Measurements from ENCODE around the gene NMUR1.

NMUR1 gene

DNA sequence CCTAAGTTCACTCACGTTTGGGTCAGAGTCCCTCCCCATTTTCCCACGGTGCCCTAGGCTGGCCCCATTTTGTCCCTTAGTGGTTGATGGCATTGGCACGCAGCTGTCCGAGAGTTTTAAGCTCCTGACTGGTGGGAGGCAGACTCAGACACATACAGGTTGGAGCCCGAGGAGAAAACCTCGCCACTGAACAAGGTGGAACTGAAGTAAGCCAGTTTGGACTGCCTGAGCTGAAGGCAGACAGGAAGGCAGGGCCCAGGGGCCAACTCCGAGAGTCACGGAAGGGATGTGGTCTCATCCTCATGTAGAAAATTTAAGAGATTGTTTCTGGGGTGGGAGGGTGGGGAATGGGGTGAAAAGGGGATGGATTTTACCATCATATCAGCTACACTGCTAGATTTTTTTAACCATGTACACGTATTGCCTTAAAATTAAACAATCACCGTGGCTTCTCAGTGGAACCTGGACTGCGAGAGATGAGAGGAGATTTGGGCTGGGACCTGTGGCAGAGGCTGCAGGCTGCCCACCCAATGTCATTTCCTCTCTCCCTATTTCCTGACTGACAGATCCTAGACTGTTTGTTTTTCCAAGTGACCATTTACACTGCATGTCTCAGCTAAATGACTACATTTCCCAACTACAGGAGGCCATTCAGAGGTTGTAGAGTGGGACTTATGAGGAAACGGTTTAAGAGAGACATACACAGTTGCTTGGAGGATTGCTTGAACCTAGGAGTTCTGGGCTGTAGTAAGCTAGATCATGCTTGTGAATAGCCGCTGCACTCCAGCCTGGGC lies 19.4 kb upstream of the NMUR1 start:
- no peaks in the 10 kb centered on the region for H3K4me1 ChIP-seq (ENCODE audit: control insufficient read depth, insufficient read depth, low read length)
- no peak overlapping the region for H3K27ac ChIP-seq (ENCODE audit: low read depth, low read length)
- no peaks in the 10 kb centered on the region for H3K27me3 ChIP-seq (ENCODE audit: control insufficient read depth, insufficient read depth, low read length)
- H3K4me3 ChIP-seq (ENCODE audit: low read depth, low read length), result no peak overlapping the region
- H3K9ac ChIP-seq (ENCODE audit: low read length), result no peak overlapping the region
- H3K9me3 ChIP-seq (ENCODE audit: control insufficient read depth, insufficient read depth, low read depth, low read length), result peaks cover 10% of the 10 kb centered on the region
- no peaks in the 10 kb centered on the region for H3K36me3 ChIP-seq (ENCODE audit: control insufficient read depth, insufficient read depth, low read length)

DNA sequence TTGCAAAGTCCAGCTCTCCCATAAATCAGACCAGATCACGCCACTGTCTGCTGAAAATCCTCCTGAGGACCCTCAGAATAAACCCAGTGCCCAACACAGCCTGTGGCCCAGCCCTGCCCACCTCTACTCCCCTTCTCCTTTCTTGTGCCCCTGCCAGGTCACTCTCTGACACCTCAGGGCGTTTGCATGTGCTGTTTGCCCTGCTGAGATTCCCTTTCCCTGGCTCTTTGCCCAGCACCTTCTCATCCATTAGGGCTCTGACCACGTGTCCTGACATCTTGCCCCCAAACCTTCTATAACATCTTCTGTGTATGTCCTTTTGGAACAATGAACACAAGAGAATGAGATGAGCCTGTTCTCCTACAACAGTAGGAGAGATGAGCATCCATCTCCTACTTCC lies 18.5 kb upstream of the NMUR1 start:
- H3K36me3 ChIP-seq (ENCODE audit: control insufficient read depth, insufficient read depth, low read length), result no peaks in the 10 kb centered on the region
- H3K9me3 ChIP-seq (ENCODE audit: control insufficient read depth, insufficient read depth, low read depth, low read length), result peaks cover 10% of the 10 kb centered on the region
- no peak overlapping the region for H3K9ac ChIP-seq (ENCODE audit: low read length)
- no peaks in the 10 kb centered on the region for H3K4me1 ChIP-seq (ENCODE audit: control insufficient read depth, insufficient read depth, low read length)
- no peaks in the 10 kb centered on the region for H3K27me3 ChIP-seq (ENCODE audit: control insufficient read depth, insufficient read depth, low read length)
- H3K4me3 ChIP-seq (ENCODE audit: low read depth, low read length), result no peak overlapping the region
- no peak overlapping the region for H3K27ac ChIP-seq (ENCODE audit: low read depth, low read length)

DNA sequence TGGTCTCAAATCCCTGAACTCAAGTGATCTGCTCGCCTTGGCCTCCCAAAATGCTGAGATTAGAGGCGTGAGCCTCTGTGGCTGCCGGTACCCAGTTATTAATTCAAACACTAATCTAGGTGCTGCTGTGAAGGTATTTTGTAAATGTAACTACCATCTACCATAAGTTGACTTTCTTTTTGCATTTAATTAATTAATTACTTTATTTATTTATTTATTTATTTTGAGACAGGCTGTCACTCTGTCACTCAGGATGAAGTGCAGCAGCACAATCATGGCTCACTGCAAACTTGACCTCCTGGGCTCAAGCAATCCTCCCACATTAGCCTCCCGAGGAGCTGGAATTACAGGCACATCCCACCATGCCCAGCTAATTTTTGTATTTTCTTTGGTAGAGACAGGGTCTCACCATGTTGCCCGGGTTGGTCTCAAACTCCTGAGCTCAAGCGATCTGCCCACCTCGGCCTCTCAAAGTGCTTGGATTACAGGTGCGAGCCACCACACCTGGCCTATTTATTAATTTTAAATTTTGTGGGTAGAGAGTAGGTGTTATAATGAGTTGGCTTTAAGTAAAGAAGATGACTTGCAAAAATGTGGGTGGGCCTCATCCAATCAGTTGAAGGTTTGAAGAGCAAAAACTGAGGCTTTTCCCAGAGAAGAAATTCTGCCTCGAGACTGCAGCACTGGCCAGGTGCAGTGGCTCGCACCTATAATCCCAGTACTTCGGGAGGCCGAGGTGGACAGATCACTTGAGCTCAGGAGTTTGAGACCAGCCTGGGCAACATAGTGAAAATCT lies 17.3 kb upstream of the NMUR1 start:
- Histone ChIP-seq H3K4me3 (ENCODE audit: low read depth, low read length) (no peak overlapping the region), H3K4me1 (ENCODE audit: control insufficient read depth, insufficient read depth, low read length) (no peaks in the 10 kb centered on the region), H3K9me3 (ENCODE audit: control insufficient read depth, insufficient read depth, low read depth, low read length) (peaks cover 9% of the 10 kb centered on the region), H3K36me3 (ENCODE audit: control insufficient read depth, insufficient read depth, low read length) (no peaks in the 10 kb centered on the region), H3K9ac (ENCODE audit: low read length) (no peak overlapping the region), H3K27ac (ENCODE audit: low read depth, low read length) (no peak overlapping the region), H3K27me3 (ENCODE audit: control insufficient read depth, insufficient read depth, low read length) (no peaks in the 10 kb centered on the region)

DNA sequence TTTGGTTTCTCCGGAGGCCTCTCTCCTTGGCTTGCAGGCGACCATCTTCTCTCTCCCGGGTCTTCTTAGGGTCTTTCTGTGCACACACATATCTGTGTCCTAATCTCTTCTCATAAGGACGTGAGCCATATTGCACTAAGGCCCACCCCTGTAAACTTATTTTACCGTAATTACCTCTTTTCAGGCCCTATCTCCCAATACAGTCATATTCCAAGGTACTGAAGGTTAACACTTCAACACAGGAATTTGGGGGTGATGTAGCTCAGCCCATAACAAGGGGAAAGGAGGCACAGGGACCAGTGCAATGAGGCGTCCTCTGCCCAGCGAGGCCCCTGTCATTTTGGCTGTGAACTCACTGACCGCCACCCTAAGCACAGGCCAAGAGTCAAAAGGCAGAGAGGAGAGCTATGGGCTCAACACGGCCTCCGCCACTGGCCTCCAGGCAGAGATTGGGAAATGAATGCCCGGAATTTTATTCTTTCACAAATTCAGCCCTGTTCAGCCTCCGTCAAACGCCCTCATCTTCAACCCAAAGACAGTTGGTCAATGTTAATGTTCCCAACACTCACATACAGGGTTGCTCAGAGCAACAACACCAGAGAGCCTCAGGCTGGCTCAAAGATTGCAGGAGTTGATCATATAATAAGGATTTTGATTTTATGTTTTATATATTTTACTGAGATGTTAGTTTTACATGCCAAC lies 15.9 kb upstream of the NMUR1 start:
- Histone ChIP-seq H3K9ac (ENCODE audit: low read length) (no peak overlapping the region), H3K4me1 (ENCODE audit: control insufficient read depth, insufficient read depth, low read length) (no peaks in the 10 kb centered on the region), H3K36me3 (ENCODE audit: control insufficient read depth, insufficient read depth, low read length) (no peaks in the 10 kb centered on the region), H3K9me3 (ENCODE audit: control insufficient read depth, insufficient read depth, low read depth, low read length) (peaks cover 9% of the 10 kb centered on the region), H3K27me3 (ENCODE audit: control insufficient read depth, insufficient read depth, low read length) (no peaks in the 10 kb centered on the region), H3K27ac (ENCODE audit: low read depth, low read length) (no peak overlapping the region), H3K4me3 (ENCODE audit: low read depth, low read length) (no peak overlapping the region)

DNA sequence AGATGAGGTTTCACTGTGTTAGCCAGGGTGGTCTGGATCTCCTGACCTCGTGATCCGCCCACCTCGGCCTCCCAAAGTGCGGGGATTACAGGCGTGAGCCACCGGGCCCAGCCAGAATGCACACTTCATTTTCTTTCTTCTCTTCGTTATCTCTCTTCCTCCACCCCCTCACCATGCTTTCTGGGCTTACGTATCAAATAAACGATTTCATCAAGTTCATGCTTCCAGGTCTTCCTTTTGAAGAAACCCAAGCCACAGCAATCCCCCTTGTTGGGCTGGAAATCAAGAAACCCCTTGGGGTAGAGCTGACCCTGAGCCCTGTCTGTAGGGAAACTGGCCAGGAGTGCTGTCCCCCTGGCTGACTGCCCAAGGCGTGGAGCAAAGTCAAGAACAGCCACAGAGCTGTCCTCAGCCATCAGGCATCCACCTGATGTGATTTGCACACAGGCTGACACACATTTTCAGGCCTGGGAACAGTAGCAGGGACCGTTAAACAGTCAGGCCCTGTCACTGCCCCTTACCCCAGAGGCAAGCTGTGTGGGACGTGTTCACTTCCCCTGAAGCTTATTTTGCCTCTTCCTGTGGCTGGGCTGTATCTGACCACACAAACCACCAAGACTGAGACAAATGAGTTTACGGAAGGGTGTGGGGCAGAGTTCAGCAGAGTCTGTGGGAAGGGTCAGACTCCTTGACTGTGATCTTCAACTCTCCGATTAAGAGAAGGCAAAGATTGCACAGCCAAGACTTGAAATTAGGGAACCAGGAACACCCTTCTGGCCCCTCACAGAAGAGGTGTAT lies 15.1 kb upstream of the NMUR1 start:
- no peaks in the 10 kb centered on the region for H3K36me3 ChIP-seq (ENCODE audit: control insufficient read depth, insufficient read depth, low read length)
- no peaks in the 10 kb centered on the region for H3K4me1 ChIP-seq (ENCODE audit: control insufficient read depth, insufficient read depth, low read length)
- H3K27me3 ChIP-seq (ENCODE audit: control insufficient read depth, insufficient read depth, low read length), result no peaks in the 10 kb centered on the region
- no peak overlapping the region for H3K9ac ChIP-seq (ENCODE audit: low read length)
- H3K4me3 ChIP-seq (ENCODE audit: low read depth, low read length), result no peak overlapping the region
- peaks cover 9% of the 10 kb centered on the region for H3K9me3 ChIP-seq (ENCODE audit: control insufficient read depth, insufficient read depth, low read depth, low read length)
- no peak overlapping the region for H3K27ac ChIP-seq (ENCODE audit: low read depth, low read length)

DNA sequence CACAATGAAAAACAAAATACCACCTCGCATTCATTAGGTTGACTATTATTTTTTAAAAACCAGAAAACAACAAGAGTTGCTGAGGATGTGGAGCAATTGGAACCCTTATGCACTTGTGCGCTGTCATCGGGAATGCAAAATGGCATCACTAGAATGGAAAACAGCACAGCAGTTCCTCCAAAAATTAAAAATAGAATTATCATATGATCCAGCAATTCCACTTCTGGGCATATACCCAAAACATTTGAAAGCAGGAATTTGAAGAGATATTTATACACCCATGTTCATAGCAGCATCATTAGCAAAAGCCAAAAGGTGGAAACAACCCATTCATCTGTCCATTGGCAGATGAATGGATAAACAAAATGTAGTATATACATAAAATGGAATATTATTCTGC lies 11.9 kb upstream of the NMUR1 start:
- Histone ChIP-seq H3K27ac (ENCODE audit: low read depth, low read length) (no peak overlapping the region), H3K4me3 (ENCODE audit: low read depth, low read length) (no peak overlapping the region), H3K9me3 (ENCODE audit: control insufficient read depth, insufficient read depth, low read depth, low read length) (peaks cover 9% of the 10 kb centered on the region), H3K9ac (ENCODE audit: low read length) (no peak overlapping the region), H3K36me3 (ENCODE audit: control insufficient read depth, insufficient read depth, low read length) (no peaks in the 10 kb centered on the region), H3K27me3 (ENCODE audit: control insufficient read depth, insufficient read depth, low read length) (no peaks in the 10 kb centered on the region), H3K4me1 (ENCODE audit: control insufficient read depth, insufficient read depth, low read length) (no peaks in the 10 kb centered on the region)

DNA sequence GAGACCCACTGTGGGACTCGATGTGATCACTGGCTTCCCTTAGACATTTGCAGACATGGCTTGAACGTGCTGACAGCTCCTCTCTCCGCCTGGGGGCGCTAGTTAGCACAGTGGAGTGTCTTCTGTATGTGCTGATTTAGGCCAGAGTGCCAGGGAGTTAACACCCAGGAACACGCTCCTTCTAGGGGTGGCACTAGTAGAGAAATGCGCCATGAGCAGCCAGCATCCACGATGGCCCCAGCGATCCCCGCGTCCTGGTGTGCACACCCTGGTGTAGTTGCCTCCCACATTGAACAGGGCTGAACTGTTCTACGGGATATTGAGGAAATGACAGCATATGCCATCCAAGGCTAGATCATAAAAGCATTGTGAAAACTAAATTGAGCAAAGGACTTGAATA lies 11.4 kb upstream of the NMUR1 start:
- Histone ChIP-seq H3K27ac (ENCODE audit: low read depth, low read length) (no peak overlapping the region), H3K36me3 (ENCODE audit: control insufficient read depth, insufficient read depth, low read length) (no peaks in the 10 kb centered on the region), H3K27me3 (ENCODE audit: control insufficient read depth, insufficient read depth, low read length) (no peaks in the 10 kb centered on the region), H3K4me1 (ENCODE audit: control insufficient read depth, insufficient read depth, low read length) (no peaks in the 10 kb centered on the region), H3K9ac (ENCODE audit: low read length) (no peak overlapping the region), H3K4me3 (ENCODE audit: low read depth, low read length) (no peak overlapping the region), H3K9me3 (ENCODE audit: control insufficient read depth, insufficient read depth, low read depth, low read length) (peaks cover 9% of the 10 kb centered on the region)

DNA sequence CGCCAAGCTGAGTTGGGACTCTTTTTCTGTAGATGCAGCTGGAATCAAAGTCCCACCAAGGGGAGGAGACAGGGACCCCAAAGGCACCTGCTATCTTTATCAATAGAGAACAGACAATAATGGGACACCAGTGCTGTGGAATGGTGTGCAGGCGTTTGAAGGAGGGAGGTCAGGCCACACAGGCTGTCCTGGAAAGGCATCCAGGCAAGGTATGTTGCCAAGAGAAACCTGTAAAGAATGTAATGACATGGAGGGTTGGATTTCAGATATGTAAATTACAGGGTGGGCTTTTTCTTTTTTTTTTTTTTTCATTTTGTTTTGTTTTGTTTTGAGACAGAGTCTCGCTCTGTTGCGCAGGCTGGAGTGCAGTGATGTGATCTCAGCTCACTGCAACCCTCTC lies 9.7 kb upstream of the NMUR1 start:
- H3K4me1 ChIP-seq (ENCODE audit: control insufficient read depth, insufficient read depth, low read length), result no peaks in the 10 kb centered on the region
- no peaks in the 10 kb centered on the region for H3K36me3 ChIP-seq (ENCODE audit: control insufficient read depth, insufficient read depth, low read length)
- H3K27ac ChIP-seq (ENCODE audit: low read depth, low read length), result no peak overlapping the region
- no peaks in the 10 kb centered on the region for H3K27me3 ChIP-seq (ENCODE audit: control insufficient read depth, insufficient read depth, low read length)
- H3K9ac ChIP-seq (ENCODE audit: low read length), result no peak overlapping the region
- peaks cover 9% of the 10 kb centered on the region for H3K9me3 ChIP-seq (ENCODE audit: control insufficient read depth, insufficient read depth, low read depth, low read length)
- no peak overlapping the region for H3K4me3 ChIP-seq (ENCODE audit: low read depth, low read length)

DNA sequence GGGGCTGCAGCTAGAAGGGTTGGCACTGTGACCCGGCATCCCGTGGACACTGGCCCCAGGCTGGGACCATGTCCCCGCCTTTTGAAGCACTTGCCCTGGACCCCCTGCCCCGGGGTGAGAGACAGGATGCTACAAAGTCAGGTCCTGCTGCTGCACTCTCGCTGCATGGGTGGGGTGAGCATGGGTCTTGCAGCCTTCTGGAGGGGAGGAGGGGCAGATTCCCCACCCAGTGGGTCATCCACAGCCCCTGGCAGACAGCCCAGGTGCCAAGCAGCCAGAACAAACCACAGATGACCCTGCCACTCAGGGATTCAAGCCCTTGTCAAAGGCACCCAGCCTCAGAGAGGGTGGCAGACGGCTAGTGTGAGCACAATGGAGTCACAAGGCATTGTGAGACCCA lies 5.7 kb upstream of the NMUR1 start:
- no peaks in the 10 kb centered on the region for H3K36me3 ChIP-seq (ENCODE audit: control insufficient read depth, insufficient read depth, low read length)
- H3K27ac ChIP-seq (ENCODE audit: low read depth, low read length), result no peak overlapping the region
- H3K4me3 ChIP-seq (ENCODE audit: low read depth, low read length), result no peak overlapping the region
- H3K27me3 ChIP-seq (ENCODE audit: control insufficient read depth, insufficient read depth, low read length), result peaks cover 4% of the 10 kb centered on the region; the same call in 1 of the 2 replicates
- H3K9ac ChIP-seq (ENCODE audit: low read length), result no peak overlapping the region
- peaks cover 7% of the 10 kb centered on the region for H3K4me1 ChIP-seq (ENCODE audit: control insufficient read depth, insufficient read depth, low read length)
- H3K9me3 ChIP-seq (ENCODE audit: control insufficient read depth, insufficient read depth, low read depth, low read length), result no peaks in the 10 kb centered on the region

DNA sequence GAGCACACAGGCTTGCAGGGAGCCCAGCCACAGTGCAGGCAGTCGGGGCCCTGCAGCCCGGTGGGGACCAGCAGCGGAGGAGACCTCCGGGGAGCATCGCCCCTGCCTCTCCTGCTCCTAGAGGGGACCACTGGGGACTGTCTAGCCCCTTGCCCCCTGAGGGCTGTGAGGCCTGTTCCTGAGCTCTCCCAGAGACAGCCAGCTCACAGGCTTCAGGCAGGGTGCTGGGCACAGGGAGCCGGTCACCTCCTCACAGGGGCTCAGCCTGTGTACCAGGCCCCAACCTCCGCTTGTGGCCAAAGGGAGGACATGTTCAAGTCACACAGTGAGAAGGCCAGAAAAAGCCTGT lies 3.5 kb upstream of the NMUR1 start:
- no peak overlapping the region for H3K4me3 ChIP-seq (ENCODE audit: low read depth, low read length)
- peaks cover 7% of the 10 kb centered on the region for H3K4me1 ChIP-seq (ENCODE audit: control insufficient read depth, insufficient read depth, low read length)
- H3K27ac ChIP-seq (ENCODE audit: low read depth, low read length), result no peak overlapping the region

More for the DNA sequence above, 3.5 kb upstream of the NMUR1 start:
- Histone ChIP-seq H3K9ac (ENCODE audit: low read length) (no peak overlapping the region), H3K36me3 (ENCODE audit: control insufficient read depth, insufficient read depth, low read length) (no peaks in the 10 kb centered on the region), H3K9me3 (ENCODE audit: control insufficient read depth, insufficient read depth, low read depth, low read length) (no peaks in the 10 kb centered on the region), H3K27me3 (ENCODE audit: control insufficient read depth, insufficient read depth, low read length) (peaks cover 24% of the 10 kb centered on the region)

Measured in HUES6 (cell line).